Neuronal stem cell (in vitro differentiated cells): ENCODE measurements around the gene OLFM3.

Experiments
- DNase-seq: peaks from one replicate; pipeline ENCODE4 v3.0.0-alpha.2; 2013; ENCODE audit warnings: low spot score
- H2AFZ ChIP-seq: one replicate; pipeline ENCODE4 v1.6.1; 2013; ENCODE audit warnings: mild to moderate bottlenecking, low read length, inconsistent platforms
- H2AK5ac ChIP-seq: 2 replicates; pipeline ENCODE4 v1.6.1; 2013; ENCODE audit warnings: low read depth, mild to moderate bottlenecking, inconsistent platforms, low read length, moderate library complexity, mixed read lengths
- H2BK120ac ChIP-seq: 2 replicates; pipeline ENCODE4 v1.6.1; 2013; ENCODE audit warnings: low read depth, mild to moderate bottlenecking, inconsistent platforms, low read length, moderate library complexity, mixed read lengths
- H2BK12ac ChIP-seq: one replicate; pipeline ENCODE4 v1.6.1; 2013; ENCODE audit warnings: low read length, inconsistent platforms
- H2BK15ac ChIP-seq: 2 replicates; pipeline ENCODE4 v1.6.1; 2013; ENCODE audit warnings: mild to moderate bottlenecking, low read length, inconsistent platforms, mixed read lengths
- H2BK5ac ChIP-seq: one replicate; pipeline ENCODE4 v1.6.1; 2013; ENCODE audit warnings: inconsistent platforms, mild to moderate bottlenecking, low read length, moderate library complexity
- H3K14ac ChIP-seq: one replicate; pipeline ENCODE4 v1.6.1; 2013; ENCODE audit warnings: low read length, inconsistent platforms
- H3K18ac ChIP-seq: 2 replicates; pipeline ENCODE4 v1.6.1; 2013; ENCODE audit warnings: low read length, inconsistent platforms
- H3K23ac ChIP-seq: 2 replicates; pipeline ENCODE4 v1.6.1; 2013; ENCODE audit warnings: low read depth, mild to moderate bottlenecking, mixed read lengths, low read length, inconsistent platforms; ENCODE audit not compliant: poor library complexity
- H3K27ac ChIP-seq: replicated peaks from 3 replicates; pipeline ENCODE4 v1.5.1; 2013; ENCODE audit warnings: low read length, inconsistent platforms
- H3K27me3 ChIP-seq, 3 experiments: 2 replicates each; pipeline ENCODE4 v1.6.1; 2013; ENCODE audit warnings: low read length in 3 of 3, mild to moderate bottlenecking in 2 of 3, inconsistent platforms in 1 of 3, low read depth in 1 of 3, mixed read lengths in 1 of 3, moderate library complexity in 1 of 3; ENCODE audit not compliant: control insufficient read depth in 3 of 3, insufficient read depth in 3 of 3
- H3K36me3 ChIP-seq, 2 donors: replicated peaks in 1 of 2; 2 replicates each; pipeline ENCODE4 v1.6.1; 2013; ENCODE audit warnings: low read length in 2 of 2; ENCODE audit not compliant: control insufficient read depth in 2 of 2, insufficient read depth in 2 of 2
- H3K4ac ChIP-seq: 2 replicates; pipeline ENCODE4 v1.6.1; 2013; ENCODE audit warnings: inconsistent platforms, mild to moderate bottlenecking, low read length, moderate library complexity
- H3K4me1 ChIP-seq, 2 donors: 1 replicate in 1 of 2; 2 replicates in 1 of 2; pipeline ENCODE4 v1.6.1; 2013; ENCODE audit warnings: low read length in 2 of 2, low read depth in 1 of 2; ENCODE audit not compliant: control insufficient read depth in 2 of 2, insufficient read depth in 1 of 2
- H3K4me2 ChIP-seq: one replicate; pipeline ENCODE4 v1.6.1; 2013; ENCODE audit warnings: mild to moderate bottlenecking, low read length, inconsistent platforms; ENCODE audit not compliant: insufficient read depth, poor library complexity, severe bottlenecking
- H3K4me3 ChIP-seq, 2 donors: 2 replicates each; pipeline ENCODE4 v1.5.1; 2013; ENCODE audit warnings: low read length in 2 of 2, mild to moderate bottlenecking in 2 of 2, inconsistent platforms in 1 of 2, moderate library complexity in 1 of 2
- H3K79me1 ChIP-seq: one replicate; pipeline ENCODE4 v1.6.1; 2013; ENCODE audit warnings: low read depth, mild to moderate bottlenecking, inconsistent platforms, low read length, moderate library complexity
- H3K9ac ChIP-seq: one replicate; pipeline ENCODE4 v1.6.1; 2013; ENCODE audit warnings: mild to moderate bottlenecking, low read depth, low read length, inconsistent platforms; ENCODE audit not compliant: poor library complexity
- H3K9me3 ChIP-seq, 2 donors: replicated peaks in 1 of 2; 2 replicates each; pipeline versions ENCODE3 to v1.6.1; 2013; ENCODE audit warnings: low read length in 2 of 2, mild to moderate bottlenecking in 2 of 2, inconsistent platforms in 1 of 2, low read depth in 1 of 2, mixed read lengths in 1 of 2, moderate library complexity in 1 of 2; ENCODE audit not compliant: control insufficient read depth in 2 of 2, insufficient read depth in 1 of 2
- H4K8ac ChIP-seq: one replicate; pipeline ENCODE4 v1.6.1; 2013; ENCODE audit warnings: low read depth, mild to moderate bottlenecking, inconsistent platforms, low read length, moderate library complexity
- H4K91ac ChIP-seq: one replicate; pipeline ENCODE4 v1.6.1; 2013; ENCODE audit warnings: low read length, low read depth, mild to moderate bottlenecking, inconsistent platforms; ENCODE audit not compliant: poor library complexity
- WGBS, 2 donors: extraction: QIAGEN DNeasy Blood & Tissue Kit; methylation state at CpG; one replicate each; pipeline ENCODE4 v1.1.7; 2013; ENCODE audit warnings: missing lambda C conversion rate in 2 of 2, mixed read lengths in 1 of 2; ENCODE audit not compliant: insufficient read length in 2 of 2, insufficient replicate concordance in 1 of 2; ENCODE audit errors: extremely low coverage in 2 of 2; 5-methylcytosine and 5-hydroxymethylcytosine counted together

OLFM3 gene

DNA sequence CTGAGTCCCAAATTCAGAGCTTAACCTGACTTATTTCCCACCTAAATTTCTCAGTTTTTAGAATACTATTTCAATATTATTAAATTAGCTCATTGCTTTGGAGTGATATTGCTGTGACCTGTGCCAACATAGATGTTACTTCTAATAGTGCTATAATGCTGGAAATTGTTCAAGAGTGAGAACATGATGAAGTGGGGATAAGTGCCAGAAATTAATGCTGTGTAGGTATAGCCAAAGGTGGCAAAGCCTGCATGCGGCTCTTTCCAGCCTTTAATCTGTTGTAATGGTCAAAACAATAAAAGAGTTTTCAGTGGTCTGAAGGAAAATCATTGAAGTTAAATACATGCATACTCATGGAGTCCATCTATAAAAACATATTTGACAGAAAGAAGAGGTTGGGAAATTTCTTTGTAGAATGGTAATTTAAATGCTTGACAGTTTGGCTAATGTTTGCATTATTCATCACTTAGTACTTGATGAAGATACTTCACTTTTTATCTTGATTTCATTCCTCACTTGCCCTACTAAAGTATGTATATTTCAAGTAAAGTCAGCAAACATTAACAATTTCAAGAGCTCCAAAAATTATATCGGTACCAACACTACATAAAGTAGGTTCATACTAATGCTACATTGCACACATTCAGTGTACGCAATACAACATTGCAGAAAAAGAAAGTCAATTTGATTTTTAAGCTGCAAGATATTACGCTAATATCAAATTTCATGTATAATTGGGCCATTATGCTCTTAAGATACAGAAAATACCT, 82.1 kb downstream of the OLFM3 start:
- Histone ChIP-seq H2BK15ac (no peak overlapping the region), H3K4ac (no peak overlapping the region), H3K23ac (no peak overlapping the region), H3K9me3 (no peaks in the 10 kb centered on the region), H3K36me3 (no peaks in the 10 kb centered on the region), H3K18ac (no peak overlapping the region), H3K4me2 (no peak overlapping the region), H3K14ac (no peak overlapping the region), H3K4me3 (no peak overlapping the region), H3K4me1 (no peaks in the 10 kb centered on the region), H4K91ac (no peak overlapping the region), H2AFZ (no peak overlapping the region), H3K79me1 (no peaks in the 10 kb centered on the region), H4K8ac (no peak overlapping the region), H2BK120ac (no peak overlapping the region), H3K9ac (no peak overlapping the region), H3K27ac (no peak overlapping the region), H2BK12ac (no peak overlapping the region), H2BK5ac (no peak overlapping the region), H2AK5ac (no peak overlapping the region), H3K27me3 (no peaks in the 10 kb centered on the region)
- WGBS, 2 donors: no CpG with 5 or more reads among the region's 4 CpGs
- no peak for DNase-seq

DNA sequence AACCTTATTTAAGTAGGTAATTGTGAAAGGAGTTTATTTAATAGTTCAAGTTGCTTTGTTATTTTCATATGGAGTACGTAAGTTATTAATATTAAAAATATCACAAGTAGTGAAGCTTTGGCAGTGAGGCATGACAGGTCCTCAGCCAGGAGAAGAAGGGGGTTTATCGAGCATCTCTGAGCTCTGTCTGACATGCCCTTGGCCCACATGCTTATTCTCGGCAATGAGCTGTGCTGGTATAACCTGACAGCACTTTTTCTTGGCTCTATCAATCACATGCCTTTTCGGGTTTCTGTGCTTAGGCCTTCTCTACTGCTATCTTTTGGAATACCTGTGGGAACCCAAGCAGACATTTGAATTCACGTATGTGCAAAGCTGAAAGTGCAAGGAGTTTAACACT, 84.8 kb downstream of the OLFM3 start:
- peaks cover 3 to 6% of the 10 kb centered on the region in 2 donors for H3K4me1 ChIP-seq
- no CpG with 5 or more reads among the region's 5 CpGs for WGBS, 2 donors
- H4K91ac ChIP-seq: no peak overlapping the region
- no peak overlapping the region for H3K4me2 ChIP-seq
- H2BK12ac ChIP-seq: no peak overlapping the region
- no peak overlapping the region for H3K9ac ChIP-seq
- no peak overlapping the region for H3K23ac ChIP-seq
- no peak overlapping the region for H2AK5ac ChIP-seq
- H2BK5ac ChIP-seq: no peak overlapping the region
- no peaks in the 10 kb centered on the region for H3K9me3 ChIP-seq
- no peak for DNase-seq
- H3K36me3 ChIP-seq: no peaks in the 10 kb centered on the region
- no peak overlapping the region for H3K14ac ChIP-seq
- no peak overlapping the region for H4K8ac ChIP-seq
- H3K27ac ChIP-seq: no peak overlapping the region
- no peak overlapping the region for H2BK15ac ChIP-seq
- H3K4me3 ChIP-seq: no peak overlapping the region
- no peak overlapping the region for H3K18ac ChIP-seq
- no peak overlapping the region for H2BK120ac ChIP-seq
- H2AFZ ChIP-seq: no peak overlapping the region
- no peak overlapping the region for H3K4ac ChIP-seq
- H3K27me3 ChIP-seq: no peaks in the 10 kb centered on the region
- H3K79me1 ChIP-seq: no peaks in the 10 kb centered on the region

DNA sequence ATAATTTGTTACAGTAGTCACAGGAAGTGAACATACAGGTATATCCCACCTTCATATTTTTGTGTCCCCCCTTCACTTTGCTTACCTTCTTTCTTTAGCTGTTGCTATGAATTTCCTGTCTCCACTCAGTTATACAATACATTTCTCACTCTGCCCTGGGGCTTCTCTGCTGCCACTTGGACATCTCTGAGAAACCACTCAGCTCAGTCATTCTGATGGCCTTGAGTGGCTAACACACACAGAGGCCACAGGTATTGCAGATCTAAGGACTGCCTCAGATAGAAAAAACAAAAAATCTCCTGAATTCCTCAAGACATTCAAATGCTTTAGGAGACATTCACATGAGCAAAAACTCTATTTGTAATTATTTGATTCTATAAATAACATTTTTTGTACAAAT, 87.7 kb downstream of the OLFM3 start:
- no peaks in the 10 kb centered on the region for H3K9me3 ChIP-seq
- no peak overlapping the region for H2BK15ac ChIP-seq
- H3K27me3 ChIP-seq: no peaks in the 10 kb centered on the region
- no peaks in the 10 kb centered on the region for H3K36me3 ChIP-seq
- H2AK5ac ChIP-seq: no peak overlapping the region
- H2BK120ac ChIP-seq: no peak overlapping the region
- no peak overlapping the region for H4K8ac ChIP-seq
- no peak overlapping the region for H2AFZ ChIP-seq
- no peak overlapping the region for H3K9ac ChIP-seq
- no peak for DNase-seq
- H3K14ac ChIP-seq: no peak overlapping the region
- H3K4me2 ChIP-seq: no peak overlapping the region
- H4K91ac ChIP-seq: no peak overlapping the region
- no peak overlapping the region for H3K4ac ChIP-seq
- H3K27ac ChIP-seq: no peak overlapping the region
- H3K4me3 ChIP-seq: no peak overlapping the region
- no peak overlapping the region for H3K18ac ChIP-seq
- H3K4me1 ChIP-seq: peaks cover 5 to 13% of the 10 kb centered on the region in 2 donors
- H3K79me1 ChIP-seq: no peaks in the 10 kb centered on the region
- no peak overlapping the region for H3K23ac ChIP-seq
- H2BK5ac ChIP-seq: no peak overlapping the region
- no peak overlapping the region for H2BK12ac ChIP-seq

DNA sequence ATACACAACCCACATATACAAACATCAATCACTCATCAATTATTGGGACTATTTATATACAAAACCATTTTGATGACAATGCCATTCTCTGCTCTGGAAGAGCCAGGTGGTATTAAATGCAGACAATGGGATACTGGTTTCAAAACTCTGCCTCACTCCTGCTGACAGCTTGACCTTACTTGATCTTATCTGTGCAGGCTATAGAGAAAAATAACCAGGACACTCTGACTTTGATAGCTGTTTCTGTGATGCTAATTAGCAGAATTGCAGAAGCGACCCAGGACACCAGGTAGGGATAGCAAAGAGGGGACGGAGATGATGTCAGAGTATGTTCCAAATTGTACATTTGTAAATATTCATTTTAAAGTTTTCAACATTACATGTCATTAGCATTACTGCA, 89.5 kb downstream of the OLFM3 start:
- Histone ChIP-seq H3K14ac (no peak overlapping the region), H3K18ac (no peak overlapping the region), H2BK12ac (no peak overlapping the region), H3K36me3 (no peaks in the 10 kb centered on the region), H4K8ac (no peak overlapping the region), H2AK5ac (no peak overlapping the region), H2AFZ (no peak overlapping the region), H2BK15ac (no peak overlapping the region), H3K4me3 (no peak overlapping the region), H2BK120ac (no peak overlapping the region), H2BK5ac (no peak overlapping the region), H3K4me2 (no peak overlapping the region), H3K79me1 (no peaks in the 10 kb centered on the region), H3K27ac (no peak overlapping the region), H3K27me3 (no peaks in the 10 kb centered on the region), H3K9ac (no peak overlapping the region), H4K91ac (no peak overlapping the region), H3K9me3 (no peaks in the 10 kb centered on the region), H3K4me1 (peaks cover 5 to 13% of the 10 kb centered on the region in 2 donors), H3K4ac (no peak overlapping the region), H3K23ac (no peak overlapping the region)
- WGBS, 2 donors: no CpG with 5 or more reads among the region's 2 CpGs
- no peak for DNase-seq
